Fibroblast of skin of back (primary cell): ENCODE results near the gene SAMHD1.
"Not testable (repeated sequence)": the region's sequence is repeated elsewhere in the genome, so short reads cannot be mapped to it uniquely, and the experiment has no call there.

Experiments
- DNase-seq: peaks from one replicate; pipeline ENCODE4 v3.0.0-alpha.2; 2013

The SAMHD1 gene

DNA sequence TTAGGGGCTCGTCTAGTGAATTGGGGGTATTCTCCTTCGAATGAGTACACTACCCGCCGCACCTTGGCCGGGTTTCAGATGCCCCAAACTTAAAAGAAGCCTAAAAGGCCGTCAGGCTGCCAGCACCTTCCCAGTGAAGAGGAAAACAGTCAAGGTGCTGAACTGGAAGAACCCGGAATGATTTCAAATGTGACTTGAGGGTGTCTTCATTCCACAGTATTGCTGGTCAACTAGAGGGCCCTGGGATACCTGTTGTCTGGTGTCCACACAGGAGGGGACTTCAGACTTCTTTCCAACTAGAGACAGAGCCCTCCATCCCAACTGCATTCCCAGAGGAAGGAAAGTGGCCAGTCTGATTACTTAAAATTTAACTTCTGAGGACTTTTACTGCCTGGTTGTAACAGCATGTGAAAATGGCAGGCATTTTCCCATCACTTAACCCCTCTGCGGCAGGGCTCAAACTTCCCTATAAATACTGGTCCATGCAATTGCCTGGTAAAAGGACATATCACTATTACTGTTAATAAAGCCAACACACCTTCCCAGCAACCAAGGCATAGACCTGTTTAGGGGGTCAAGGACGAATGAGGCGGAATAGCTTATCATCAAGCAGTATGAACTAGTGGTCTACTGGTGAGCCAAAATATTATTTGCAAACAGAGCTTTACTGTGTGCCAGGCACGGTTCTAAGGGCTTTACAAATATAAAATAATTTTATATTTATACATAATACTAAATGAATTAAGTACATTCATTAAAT lies 651 bp upstream of the SAMHD1 start:
- no peak for DNase-seq

- DNase-seq, result peak; percentile 15
These were observed 902 bp downstream of the SAMHD1 start for GRCh38 chr20:36950414-36951197.

DNA sequence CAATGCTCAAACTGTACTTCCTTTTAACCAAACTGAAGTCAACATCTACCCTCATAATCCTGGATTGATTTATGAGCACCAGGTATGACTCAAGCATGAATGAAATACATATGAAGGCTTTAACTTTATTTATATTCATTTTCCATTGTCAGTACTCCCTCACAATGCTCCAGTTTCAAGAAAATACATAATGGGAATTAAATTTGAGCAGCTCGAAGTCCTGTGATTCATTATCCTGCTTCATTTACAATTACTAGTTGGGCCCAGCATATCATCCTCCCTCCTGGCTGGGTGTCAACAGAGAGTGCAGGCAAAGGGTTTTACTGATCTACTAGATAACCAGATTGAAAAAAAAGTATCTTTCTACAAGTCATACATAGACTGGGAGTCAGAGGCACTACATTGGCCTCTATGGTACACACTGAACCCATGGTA lies 10.1 kb downstream of the SAMHD1 start:
- no peak for DNase-seq

DNA sequence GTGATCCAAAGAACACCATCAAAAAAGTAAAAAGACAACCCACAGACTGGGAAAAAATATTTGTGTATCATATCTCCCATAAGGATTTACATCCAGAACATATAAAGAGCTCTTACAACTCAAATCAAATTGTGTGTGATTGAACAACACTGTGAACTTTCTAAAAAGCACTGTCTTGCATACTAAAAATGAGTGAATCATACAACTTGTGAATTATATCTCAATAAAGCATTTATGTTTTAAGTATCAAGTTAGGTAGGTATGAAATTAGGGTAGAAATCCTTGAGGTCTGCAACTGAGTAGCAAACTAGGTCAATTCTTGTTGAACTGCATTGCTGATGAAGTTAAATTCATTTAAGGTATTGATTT lies 14.1 kb downstream of the SAMHD1 start:
- no peak for DNase-seq

DNA sequence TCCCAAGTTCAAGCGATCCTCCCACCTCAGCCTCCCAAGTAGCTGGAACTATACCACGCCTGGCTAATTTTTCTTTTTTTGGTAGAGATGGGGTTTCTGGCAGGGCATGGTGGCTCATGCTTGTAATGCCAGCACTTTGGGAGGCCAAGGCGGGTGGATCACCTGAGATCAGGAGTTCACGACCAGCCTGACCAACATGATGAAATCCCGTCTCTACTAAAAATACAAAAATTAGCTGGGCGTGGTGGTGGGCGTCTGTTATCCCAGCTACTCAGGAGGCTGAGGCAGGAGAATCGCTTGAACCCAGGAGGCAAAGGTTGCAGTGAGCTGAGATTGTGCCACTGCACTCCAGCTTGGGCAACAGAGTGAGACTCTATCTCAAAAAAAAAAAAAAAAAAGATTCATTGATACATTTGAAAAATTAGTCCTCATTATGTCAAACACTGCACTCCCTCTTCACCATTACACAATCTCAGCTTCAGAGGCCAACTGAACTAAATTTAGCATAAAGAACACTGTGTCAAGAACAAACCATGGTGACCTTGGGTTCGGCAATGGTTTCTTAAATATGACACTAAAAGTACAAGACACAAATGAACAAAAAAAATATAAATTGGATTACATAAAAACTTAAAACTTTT lies 14.6 kb downstream of the SAMHD1 start:
- not testable (repeated sequence) for DNase-seq

DNA sequence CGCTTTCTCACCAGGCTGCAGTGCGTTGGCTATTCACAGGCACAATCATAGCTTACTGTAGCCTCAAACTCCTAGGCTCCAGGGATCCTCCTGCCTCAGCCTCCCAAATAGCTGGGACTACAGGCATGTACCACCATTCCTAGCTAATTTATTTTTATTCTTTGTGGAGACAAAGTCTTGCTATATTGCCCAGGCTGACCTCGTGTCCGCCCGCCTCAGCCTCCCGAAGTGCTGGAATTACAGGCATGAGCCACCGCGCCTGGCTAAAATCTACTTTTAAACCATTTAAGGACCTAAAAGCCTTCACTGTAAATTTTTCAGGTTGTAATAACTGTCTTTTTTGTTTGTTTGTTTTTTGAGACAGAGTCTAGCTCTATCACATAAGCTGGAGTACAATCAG lies 15.2 kb downstream of the SAMHD1 start:
- no peak for DNase-seq

GRCh38 chr20:36933571-36933970 lies 17.9 kb downstream of the SAMHD1 start:
- not testable (repeated sequence) for DNase-seq

DNA sequence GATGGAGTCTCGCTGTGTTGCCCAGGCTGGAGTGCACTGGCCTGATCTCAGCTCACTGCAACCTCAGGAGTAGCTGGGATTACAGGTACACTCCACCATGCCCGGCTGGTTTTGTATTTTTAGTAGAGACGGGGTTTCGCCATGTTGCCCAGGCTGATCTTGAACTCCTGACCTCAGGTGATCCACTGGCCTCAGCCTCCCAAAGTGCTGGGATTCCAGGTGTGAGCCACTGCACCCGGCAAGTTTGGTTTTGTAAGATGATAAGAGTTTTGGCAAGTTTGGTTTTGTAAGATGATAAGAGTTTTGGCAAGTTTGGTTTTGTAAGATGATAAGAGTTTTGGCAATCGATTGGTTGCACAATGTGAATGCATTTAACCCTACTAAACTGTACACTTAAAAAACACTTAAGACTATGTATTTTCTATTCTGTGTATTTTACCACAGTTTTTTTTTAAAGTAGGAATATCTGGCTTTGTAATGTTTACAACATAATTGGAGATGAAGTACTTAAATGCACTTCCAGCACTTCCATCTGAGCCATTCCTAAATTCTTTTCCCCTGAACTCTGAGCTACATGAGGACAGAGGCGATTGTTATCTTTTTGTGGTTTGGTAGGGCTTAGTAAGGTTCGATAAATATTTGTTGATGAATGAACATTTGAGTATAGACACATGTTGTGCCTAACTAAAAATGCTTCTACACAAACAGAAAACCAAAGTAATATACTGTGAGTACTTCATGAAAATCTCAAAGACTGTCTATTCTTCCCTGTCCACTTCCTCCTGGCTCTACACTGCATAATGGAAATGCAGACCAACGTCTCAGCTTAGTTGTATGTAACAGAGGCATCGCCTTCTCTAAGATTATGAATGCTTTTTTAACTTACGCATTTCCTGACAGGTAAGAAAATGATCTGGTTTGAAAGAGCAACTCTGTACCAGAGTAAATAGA lies 18.8 kb downstream of the SAMHD1 start:
- DNase-seq, result no peak

GRCh38 chr20:36932067-36932466 lies 19.4 kb downstream of the SAMHD1 start:
- not testable (repeated sequence) for DNase-seq

DNA sequence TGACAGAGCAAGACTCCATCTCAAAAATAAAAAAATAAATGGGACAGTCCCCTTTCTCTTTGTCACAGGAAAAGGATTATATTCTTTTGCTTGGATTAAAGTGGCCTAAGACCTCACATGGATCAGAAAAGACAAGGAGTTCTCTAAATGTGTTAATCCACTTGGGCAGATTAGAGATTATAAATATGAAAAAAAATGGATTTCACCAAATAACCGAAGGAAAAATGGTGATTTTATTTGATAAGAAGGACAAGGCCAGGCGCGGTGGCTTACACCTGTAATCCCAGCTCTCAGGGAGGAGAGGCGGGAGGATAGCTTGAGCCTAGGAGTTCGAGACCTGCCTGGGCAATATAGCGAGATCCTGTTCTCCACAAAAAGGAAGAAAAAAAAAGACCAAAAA lies 21.8 kb downstream of the SAMHD1 start:
- no peak for DNase-seq

GRCh38 chr20:36929290-36929689 lies 22.2 kb downstream of the SAMHD1 start:
- DNase-seq, result peak; percentile 62

GRCh38 chr20:36927704-36928103 lies 23.8 kb downstream of the SAMHD1 start:
- DNase-seq, result no peak

- DNase-seq, result no peak
These were observed 24.8 kb downstream of the SAMHD1 start for GRCh38 chr20:36926653-36927200.

- no peak for DNase-seq
These were observed 26.3 kb downstream of the SAMHD1 start for GRCh38 chr20:36925234-36925633.

GRCh38 chr20:36924167-36925045 lies 27.1 kb downstream of the SAMHD1 start:
- no peak for DNase-seq

GRCh38 chr20:36920334-36920730 lies 31.2 kb downstream of the SAMHD1 start:
- no peak for DNase-seq

GRCh38 chr20:36919715-36920333 lies 31.7 kb downstream of the SAMHD1 start:
- peak; percentile 68 for DNase-seq

GRCh38 chr20:36917943-36918342 lies 33.6 kb downstream of the SAMHD1 start:
- peak; percentile 34 for DNase-seq

- DNase-seq, result no peak
These were observed 34.3 kb downstream of the SAMHD1 start for GRCh38 chr20:36917240-36917639.

DNA sequence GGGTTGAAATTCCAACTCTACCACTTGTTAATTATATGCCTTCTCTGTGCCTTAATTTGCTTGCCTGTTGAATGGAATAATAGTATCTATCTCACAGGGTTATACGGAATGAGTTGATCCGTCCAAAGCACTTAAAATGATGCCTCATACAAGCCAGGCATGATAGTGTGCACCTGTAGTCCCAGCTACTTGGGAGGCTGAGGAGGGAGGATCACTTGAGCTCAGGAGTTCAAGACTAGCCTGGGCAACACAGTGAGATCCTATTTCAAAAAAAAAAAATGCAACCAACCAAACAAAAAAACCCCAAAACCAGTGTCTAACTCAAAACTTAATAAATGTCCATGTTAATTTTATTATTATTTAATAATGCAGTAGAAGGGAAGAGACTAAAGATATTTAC lies 35.3 kb downstream of the SAMHD1 start:
- no peak for DNase-seq
